B cell (primary cell): ENCODE measurements around the gene SYNGR3. TPM values are rescaled to one million over a fixed set of nuclear protein-coding genes. Genes with fewer than 3 reads are reported as not detected.

Source experiments
- ATAC-seq: fragments of 200-7000 bp; cut with Tn5 transposase; one replicate; pipeline ENCODE4 v1.10.0; 2021; ENCODE audit warnings: low read depth, mild to moderate bottlenecking, moderate number of reproducible peaks, moderate library complexity
- CTCF ChIA-PET: fragments of 350-600 bp; sonication (Branson Sonifier 250); formaldehyde crosslinking; loops from one replicate; lab custom pipeline; 2021; ENCODE audit warnings: antibody characterized with exemption, inconsistent platforms; lab: Charles Lee
- POLR2A ChIA-PET: fragments of 350-600 bp; sonication (Branson Sonifier 250); formaldehyde crosslinking; loops from one replicate; lab custom pipeline; 2021; ENCODE audit warnings: antibody characterized with exemption; lab: Charles Lee
- DNase-seq: peaks from one replicate; pipeline ENCODE4 v3.0.0; 2013
- H2AFZ ChIP-seq: 2 replicates; pipeline ENCODE4 v1.6.1; 2012; ENCODE audit warnings: mild to moderate bottlenecking, low read depth, low read length; ENCODE audit not compliant: insufficient read depth, poor library complexity, severe bottlenecking
- H3K27ac ChIP-seq, 2 donors: 1 replicate in 1 of 2; 2 replicates in 1 of 2; pipeline ENCODE4 v1.5.1; 2012 to 2013; ENCODE audit warnings: low read length in 2 of 2, mild to moderate bottlenecking in 2 of 2, moderate library complexity in 1 of 2
- H3K27me3 ChIP-seq, 4 experiments: fragments of 200-600 bp in 1 of 4; sonication (generic) in 1 of 4; replicated peaks in 1 of 4; 1 replicate in 2 of 4; 2 replicates in 2 of 4; pipeline versions ENCODE4 v1.6.1 to v1.7.0; 2013 to 2016; ENCODE audit warnings: low read length in 3 of 4, mild to moderate bottlenecking in 2 of 4, mixed read lengths in 1 of 4, moderate library complexity in 1 of 4; ENCODE audit not compliant: insufficient read depth in 4 of 4, control insufficient read depth in 3 of 4; ENCODE audit errors: control extremely low read depth in 1 of 4
- H3K36me3 ChIP-seq, 2 experiments: replicated peaks in 1 of 2; 1 replicate in 1 of 2; 2 replicates in 1 of 2; pipeline versions ENCODE4 v1.6.1 to v1.7.1; 2013; ENCODE audit warnings: low read length in 1 of 2; ENCODE audit not compliant: insufficient read depth in 2 of 2, control insufficient read depth in 1 of 2; ENCODE audit errors: control extremely low read depth in 1 of 2, extremely low read depth in 1 of 2
- H3K4me1 ChIP-seq, 2 donors: fragments of 200-600 bp in 1 of 2; sonication (generic) in 1 of 2; 1 replicate in 1 of 2; 2 replicates in 1 of 2; pipeline versions ENCODE4 v1.5.1 to v1.6.1; 2013 to 2017; ENCODE audit warnings: low read length in 2 of 2; ENCODE audit not compliant: control insufficient read depth in 2 of 2, insufficient read depth in 2 of 2
- H3K4me2 ChIP-seq: replicated peaks from 2 replicates; pipeline ENCODE3; 2012; ENCODE audit warnings: mild to moderate bottlenecking, low read depth, low read length; ENCODE audit not compliant: poor library complexity, severe bottlenecking
- H3K4me3 ChIP-seq, 5 experiments: fragments of 200-600 bp in 1 of 5; sonication (generic) in 1 of 5; 1 replicate in 3 of 5; 2 replicates in 2 of 5; pipeline versions ENCODE4 v1.5.1 to v1.7.0; 2011 to 2016; ENCODE audit warnings: low read length in 4 of 5, mild to moderate bottlenecking in 4 of 5, low read depth in 2 of 5, control low read depth in 1 of 5, moderate library complexity in 1 of 5; ENCODE audit not compliant: insufficient read depth in 1 of 5; ENCODE audit errors: control extremely low read depth in 1 of 5, extremely low read depth in 1 of 5
- H3K79me2 ChIP-seq: fragments of 200-600 bp; sonication (generic); one replicate; pipeline ENCODE4 v1.6.0; 2016; ENCODE audit warnings: low read length; ENCODE audit not compliant: control insufficient read depth, insufficient read depth
- H3K9ac ChIP-seq: fragments of 200-600 bp; sonication (generic); 2 replicates; pipeline ENCODE4 v1.6.1; 2017; ENCODE audit warnings: mild to moderate bottlenecking, low read length, moderate library complexity
- H3K9me3 ChIP-seq, 3 donors: one replicate each; pipeline versions ENCODE4 v1.6.1 to v1.7.1; 2013; ENCODE audit warnings: low read length in 2 of 3; ENCODE audit not compliant: control insufficient read depth in 2 of 3, insufficient read depth in 1 of 3; ENCODE audit errors: control extremely low read depth in 1 of 3
- H4K20me1 ChIP-seq: 2 replicates; pipeline ENCODE4 v1.6.0; 2012; ENCODE audit warnings: mild to moderate bottlenecking, low read length; ENCODE audit not compliant: insufficient read depth, control insufficient read depth, poor library complexity, severe bottlenecking
- H3K27ac Mint-ChIP-seq: one replicate; pipeline ENCODE4 v1.8.0; 2021; ENCODE audit warnings: mixed read lengths
- H3K27me3 Mint-ChIP-seq: one replicate; pipeline ENCODE4 v1.8.0; 2021; ENCODE audit warnings: mixed read lengths
- H3K4me1 Mint-ChIP-seq: one replicate; pipeline ENCODE4 v1.8.0; 2021; ENCODE audit warnings: mixed read lengths
- H3K4me3 Mint-ChIP-seq: one replicate; pipeline ENCODE4 v1.8.0; 2021; ENCODE audit warnings: mixed read lengths
- H3K9me3 Mint-ChIP-seq: one replicate; pipeline ENCODE4 v1.8.0; 2022; ENCODE audit warnings: mixed read lengths; ENCODE audit not compliant: insufficient read depth
- CTCF ChIP-seq: fragments of 200-600 bp; IDR thresholded peaks from one replicate; pipeline ENCODE4 v1.8.0; 2022; ENCODE audit warnings: antibody characterized with exemption, mild to moderate bottlenecking
- EZH2 ChIP-seq: IDR thresholded peaks from 2 replicates; pipeline ENCODE4 v1.6.1; 2012; ENCODE audit warnings: borderline replicate concordance, low read depth, mild to moderate bottlenecking, moderate library complexity, low read length; ENCODE audit not compliant: insufficient read depth, poor library complexity, severe bottlenecking
- WGBS: methylation state at CpG from one replicate; pipeline ENCODE4 v1.1.5; 2013; ENCODE audit warnings: missing lambda C conversion rate; ENCODE audit not compliant: insufficient coverage; 5-methylcytosine and 5-hydroxymethylcytosine counted together
- intact Hi-C: fragments of 100-400 bp; cut with micrococcal nuclease; formaldehyde crosslinking; loops from one replicate; pipeline ENCODE4 v1.10.0; 2022
- polyA plus RNA-seq: library from polyadenylated mRNA; depleted of rRNA; stranded (reverse); fragments of >200 nt; gene quantifications from 2 replicates; pipeline ENCODE4 v1.2.3, GENCODE V29; 2012
- total RNA-seq, 2 donors: library from RNA; stranded (reverse); fragments of 120-200 nt in 1 of 2; gene quantifications; 1 replicate in 1 of 2; 2 replicates in 1 of 2; pipeline versions ENCODE4 v1.2.3 to v1.2.4, GENCODE V29; 2013 to 2022

The SYNGR3 gene
- total and polyA plus RNA-seq, 2 donors (not counting 1 experiment from before 2014, with no cell fraction given): 19.5 to 19.8 TPM

- TF ChIP-seq EZH2: no peak
- TF ChIP-seq CTCF: no peak
- Mint-ChIP-seq H3K27ac (no peak overlapping the region), H3K9me3 (no peaks in the 10 kb centered on the region), H3K4me3 (no peak overlapping the region), H3K27me3 (no peaks in the 10 kb centered on the region), H3K4me1 (peaks cover 3% of the 10 kb centered on the region)
- CTCF ChIA-PET: interaction anchor here (0.6 kb wide), 1 partner anchor 99 kb away, joined by 3 read pairs; no protein-coding TSS in a partner anchor
- Histone ChIP-seq H3K9me3 (no peaks in the 10 kb centered on the region), H3K36me3 (no peaks in the 10 kb centered on the region), H4K20me1 (no peaks in the 10 kb centered on the region), H2AFZ (no peak overlapping the region), H3K9ac (no peak overlapping the region), H3K79me2 (no peaks in the 10 kb centered on the region), H3K4me3 (no peak overlapping the region), H3K27me3 (no peaks in the 10 kb centered on the region), H3K4me1 (peaks cover 4 to 17% of the 10 kb centered on the region in 2 donors), H3K27ac (no peak overlapping the region), H3K4me2 (no peak overlapping the region)
- no peak for ATAC-seq
- WGBS: 94% methylated on average over 20 of the region's 20 CpGs
- no peak for DNase-seq
- POLR2A ChIA-PET: interaction anchor here (0.7 kb wide), 1 partner anchor 735 kb away, joined by 6 read pairs; no protein-coding TSS in a partner anchor
- intact Hi-C loops: no loop called here
Observed at GRCh38 chr16:2040787-2041522, 51.2 kb downstream of the SYNGR3 start.
